WTC11 (cell line): ENCODE measurements around the gene ANKK1. TPM values are rescaled to one million over a fixed set of nuclear protein-coding genes. Genes with fewer than 3 reads are reported as not detected.

Experiments used
- ATAC-seq: fragments of 200-7000 bp; cut with Tn5 transposase; 2 replicates; pipeline ENCODE4 v1.10.0; 2021; ENCODE audit warnings: mild to moderate bottlenecking, moderate library complexity
- CTCF ChIA-PET: fragments of 300-600 bp; sonication (Branson Sonifier 250); formaldehyde crosslinking; loops from one replicate; lab custom pipeline; 2021; ENCODE audit warnings: antibody characterized with exemption; lab: Charles Lee
- POLR2A ChIA-PET: fragments of 350-600 bp; sonication (Branson Sonifier 250); formaldehyde crosslinking; loops from one replicate; lab custom pipeline; 2021; ENCODE audit warnings: antibody characterized with exemption; lab: Charles Lee
- DNase-seq: peaks from one replicate; pipeline ENCODE4 v3.0.0; 2021; ENCODE audit warnings: low spot score
- H3K27ac Mint-ChIP-seq: 2 replicates; pipeline ENCODE4 v1.8.0; 2021; ENCODE audit warnings: mixed read lengths
- H3K27me3 Mint-ChIP-seq: 2 replicates; pipeline ENCODE4 v1.8.0; 2021; ENCODE audit warnings: low read depth, mild to moderate bottlenecking, moderate library complexity, mixed read lengths
- H3K36me3 Mint-ChIP-seq: 2 replicates; pipeline ENCODE4 v1.8.0; 2021; ENCODE audit warnings: mixed read lengths
- H3K4me1 Mint-ChIP-seq: 2 replicates; pipeline ENCODE4 v1.8.0; 2022; ENCODE audit warnings: mixed read lengths
- H3K4me3 Mint-ChIP-seq: 2 replicates; pipeline ENCODE4 v1.8.0; 2021; ENCODE audit warnings: mild to moderate bottlenecking, moderate library complexity, mixed read lengths
- H3K9me3 Mint-ChIP-seq: 2 replicates; pipeline ENCODE4 v1.8.0; 2021; ENCODE audit warnings: mixed read lengths
- ESRRA ChIP-seq: sonication (generic); formaldehyde crosslinking; IDR thresholded peaks from 2 replicates; pipeline ENCODE4 v1.8.1; 2022; ENCODE audit warnings: mild to moderate bottlenecking, missing genetic modification reagents, borderline replicate concordance
- FOXJ3 ChIP-seq: sonication (generic); formaldehyde crosslinking; IDR thresholded peaks from 2 replicates; pipeline ENCODE4 v1.9.0; 2021; ENCODE audit warnings: missing genetic modification reagents, mild to moderate bottlenecking, borderline replicate concordance
- GRHL2 ChIP-seq: fragments of 250-450 bp; sonication (Bioruptor Pico); IDR thresholded peaks from 2 replicates; pipeline ENCODE4 v1.8.0; 2022; ENCODE audit warnings: mild to moderate bottlenecking, moderate library complexity; ENCODE audit not compliant: insufficient replicate concordance, severe bottlenecking
- IRF2 ChIP-seq: sonication (generic); formaldehyde crosslinking; IDR thresholded peaks from 2 replicates; pipeline ENCODE4 v1.8.0; 2022; ENCODE audit warnings: low read depth, missing genetic modification reagents, borderline replicate concordance
- RELA ChIP-seq: sonication (generic); formaldehyde crosslinking; IDR thresholded peaks from 2 replicates; pipeline ENCODE4 v1.8.1; 2022; ENCODE audit warnings: missing genetic modification reagents, mild to moderate bottlenecking, borderline replicate concordance
- SOX15 ChIP-seq: fragments of 250-450 bp; sonication (Bioruptor Pico); IDR thresholded peaks from 2 replicates; pipeline ENCODE4 v1.9.0; 2021; ENCODE audit warnings: mild to moderate bottlenecking
- SP1 ChIP-seq: sonication (generic); formaldehyde crosslinking; conservative IDR thresholded peaks from 2 replicates; pipeline ENCODE4 v1.8.1; 2022; ENCODE audit warnings: missing genetic modification reagents
- ZNF281 ChIP-seq: sonication (generic); formaldehyde crosslinking; IDR thresholded peaks from 2 replicates; pipeline ENCODE4 v1.8.0; 2023; ENCODE audit warnings: mild to moderate bottlenecking, missing genetic modification reagents
- total RNA-seq: library from RNA; stranded (reverse); gene quantifications from 3 replicates; pipeline ENCODE4 v1.2.3, GENCODE V29; 2021
- TF ChIP-seq, protein P1 (sequence below): sonication (generic); formaldehyde crosslinking; IDR thresholded peaks from 2 replicates; pipeline ENCODE4 v1.8.0; 2022; ENCODE audit warnings: mild to moderate bottlenecking, missing genetic modification reagents
- TF ChIP-seq, protein P2 (sequence below): sonication (generic); formaldehyde crosslinking; conservative IDR thresholded peaks from 2 replicates; pipeline ENCODE4 v1.8.1; 2023; ENCODE audit warnings: mild to moderate bottlenecking, low read depth, missing genetic modification reagents, moderate library complexity
- TF ChIP-seq, protein P3 (sequence below): sonication (generic); formaldehyde crosslinking; IDR thresholded peaks from 2 replicates; pipeline ENCODE4 v1.8.1; 2022; ENCODE audit warnings: low read depth, missing genetic modification reagents, borderline replicate concordance

Gene ANKK1
- total RNA-seq, 1 experiment from 2014 or later, result 0.15 TPM

DNA sequence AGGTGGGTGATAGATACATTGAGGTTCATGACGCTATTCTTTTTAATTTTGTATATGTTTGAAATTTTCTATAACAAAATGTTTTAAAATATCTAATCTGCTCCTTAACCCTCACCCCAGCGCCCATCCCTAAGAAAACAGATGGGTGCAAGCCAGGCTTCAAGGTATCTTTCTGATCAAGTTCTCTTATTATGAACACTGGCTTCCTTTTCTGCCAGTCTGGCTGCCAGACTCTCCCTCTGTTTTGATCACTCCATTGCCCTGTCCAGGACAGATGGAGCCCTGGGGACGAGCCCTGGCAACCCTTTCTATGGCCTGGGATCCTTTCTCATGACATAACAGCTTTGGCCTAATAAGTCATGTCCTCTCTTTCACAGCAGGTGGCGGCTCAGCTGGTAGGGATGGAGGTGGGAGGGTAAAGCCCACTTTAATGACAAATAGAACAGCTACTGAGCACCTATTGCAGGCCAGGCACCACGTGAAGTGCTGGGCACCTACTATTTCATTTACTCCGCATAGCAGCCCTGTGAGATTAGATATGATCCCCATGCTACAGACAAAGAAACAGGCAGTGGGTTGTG lies 49.2 kb downstream of the ANKK1 start:
- H3K4me1 Mint-ChIP-seq, result peaks cover 11% of the 10 kb centered on the region
- peaks cover 4% of the 10 kb centered on the region; the same call in 1 of the 2 replicates for H3K27me3 Mint-ChIP-seq
- no peaks in the 10 kb centered on the region for H3K36me3 Mint-ChIP-seq
- POLR2A ChIA-PET, result no interaction called here
- no peaks in the 10 kb centered on the region for H3K9me3 Mint-ChIP-seq
- DNase-seq, result no peak
- H3K4me3 Mint-ChIP-seq, result no peak overlapping the region
- H3K27ac Mint-ChIP-seq, result no peak overlapping the region
- ATAC-seq, result no peak
- TF ChIP-seq IRF2 (no peak), GRHL2 (no peak), RELA (CRISPR knock-in tag) (no peak), ZNF281 (CRISPR knock-in tag) (no peak)
- TF ChIP-seq, protein P1, sequence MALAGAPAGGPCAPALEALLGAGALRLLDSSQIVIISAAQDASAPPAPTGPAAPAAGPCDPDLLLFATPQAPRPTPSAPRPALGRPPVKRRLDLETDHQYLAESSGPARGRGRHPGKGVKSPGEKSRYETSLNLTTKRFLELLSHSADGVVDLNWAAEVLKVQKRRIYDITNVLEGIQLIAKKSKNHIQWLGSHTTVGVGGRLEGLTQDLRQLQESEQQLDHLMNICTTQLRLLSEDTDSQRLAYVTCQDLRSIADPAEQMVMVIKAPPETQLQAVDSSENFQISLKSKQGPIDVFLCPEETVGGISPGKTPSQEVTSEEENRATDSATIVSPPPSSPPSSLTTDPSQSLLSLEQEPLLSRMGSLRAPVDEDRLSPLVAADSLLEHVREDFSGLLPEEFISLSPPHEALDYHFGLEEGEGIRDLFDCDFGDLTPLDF, result no peak
- TF ChIP-seq, protein P2, sequence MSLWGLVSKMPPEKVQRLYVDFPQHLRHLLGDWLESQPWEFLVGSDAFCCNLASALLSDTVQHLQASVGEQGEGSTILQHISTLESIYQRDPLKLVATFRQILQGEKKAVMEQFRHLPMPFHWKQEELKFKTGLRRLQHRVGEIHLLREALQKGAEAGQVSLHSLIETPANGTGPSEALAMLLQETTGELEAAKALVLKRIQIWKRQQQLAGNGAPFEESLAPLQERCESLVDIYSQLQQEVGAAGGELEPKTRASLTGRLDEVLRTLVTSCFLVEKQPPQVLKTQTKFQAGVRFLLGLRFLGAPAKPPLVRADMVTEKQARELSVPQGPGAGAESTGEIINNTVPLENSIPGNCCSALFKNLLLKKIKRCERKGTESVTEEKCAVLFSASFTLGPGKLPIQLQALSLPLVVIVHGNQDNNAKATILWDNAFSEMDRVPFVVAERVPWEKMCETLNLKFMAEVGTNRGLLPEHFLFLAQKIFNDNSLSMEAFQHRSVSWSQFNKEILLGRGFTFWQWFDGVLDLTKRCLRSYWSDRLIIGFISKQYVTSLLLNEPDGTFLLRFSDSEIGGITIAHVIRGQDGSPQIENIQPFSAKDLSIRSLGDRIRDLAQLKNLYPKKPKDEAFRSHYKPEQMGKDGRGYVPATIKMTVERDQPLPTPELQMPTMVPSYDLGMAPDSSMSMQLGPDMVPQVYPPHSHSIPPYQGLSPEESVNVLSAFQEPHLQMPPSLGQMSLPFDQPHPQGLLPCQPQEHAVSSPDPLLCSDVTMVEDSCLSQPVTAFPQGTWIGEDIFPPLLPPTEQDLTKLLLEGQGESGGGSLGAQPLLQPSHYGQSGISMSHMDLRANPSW (CRISPR knock-in tag), result no peak
- CTCF ChIA-PET, result no interaction called here

DNA sequence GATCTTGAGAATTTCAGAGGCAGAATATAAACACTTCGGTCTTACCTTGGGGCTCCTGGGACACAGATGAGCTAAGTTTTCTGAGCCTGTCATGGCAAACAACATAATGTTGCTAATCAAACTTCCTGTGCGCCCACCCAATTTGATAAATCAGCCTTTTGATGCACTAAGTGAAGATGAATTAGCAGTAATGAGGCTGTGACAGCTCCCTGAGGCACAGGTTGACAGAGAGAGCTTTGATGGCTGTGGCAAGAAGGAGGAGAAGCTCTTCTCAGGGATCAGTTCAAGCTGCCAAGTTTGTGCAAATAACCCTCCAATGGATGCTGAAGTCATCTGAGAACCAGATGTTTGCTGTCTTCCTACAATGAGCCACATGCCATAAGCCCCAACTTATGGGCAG lies 53.2 kb downstream of the ANKK1 start:
- no peaks in the 10 kb centered on the region for H3K27me3 Mint-ChIP-seq
- ChIA-PET POLR2A (no interaction called here), CTCF (no interaction called here)
- no peak overlapping the region for H3K27ac Mint-ChIP-seq
- DNase-seq (no peak), ATAC-seq (no peak)
- H3K4me1 Mint-ChIP-seq, result no peaks in the 10 kb centered on the region
- TF ChIP-seq FOXJ3 (CRISPR knock-in tag) (no peak), ZNF281 (CRISPR knock-in tag) (no peak), ESRRA (CRISPR knock-in tag) (no peak), SP1 (no peak), SOX15 (CRISPR knock-in tag) (no peak)
- TF ChIP-seq, protein P3, sequence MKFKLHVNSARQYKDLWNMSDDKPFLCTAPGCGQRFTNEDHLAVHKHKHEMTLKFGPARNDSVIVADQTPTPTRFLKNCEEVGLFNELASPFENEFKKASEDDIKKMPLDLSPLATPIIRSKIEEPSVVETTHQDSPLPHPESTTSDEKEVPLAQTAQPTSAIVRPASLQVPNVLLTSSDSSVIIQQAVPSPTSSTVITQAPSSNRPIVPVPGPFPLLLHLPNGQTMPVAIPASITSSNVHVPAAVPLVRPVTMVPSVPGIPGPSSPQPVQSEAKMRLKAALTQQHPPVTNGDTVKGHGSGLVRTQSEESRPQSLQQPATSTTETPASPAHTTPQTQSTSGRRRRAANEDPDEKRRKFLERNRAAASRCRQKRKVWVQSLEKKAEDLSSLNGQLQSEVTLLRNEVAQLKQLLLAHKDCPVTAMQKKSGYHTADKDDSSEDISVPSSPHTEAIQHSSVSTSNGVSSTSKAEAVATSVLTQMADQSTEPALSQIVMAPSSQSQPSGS (CRISPR knock-in tag), result no peak
- H3K36me3 Mint-ChIP-seq, result no peaks in the 10 kb centered on the region
- H3K9me3 Mint-ChIP-seq, result no peaks in the 10 kb centered on the region
- H3K4me3 Mint-ChIP-seq, result no peak overlapping the region
